Peyer's patch (tissue), 4 donors: Measurements from ENCODE around the gene TCAF1. TPM values are rescaled to one million over a fixed set of nuclear protein-coding genes. Genes with fewer than 3 reads are reported as not detected.

Source experiments
- DNase-seq, 3 donors: peaks; one replicate each; pipeline ENCODE4 v3.0.0-alpha.2; 2017 to 2019
- H3K27ac ChIP-seq, 4 donors: fragments of 200-600 bp; sonication (generic); one replicate each; pipeline ENCODE4 v1.5.1; 2016 to 2019
- H3K27me3 ChIP-seq, 2 donors: fragments of 200-600 bp; sonication (generic); one replicate each; pipeline ENCODE4 v1.5.1; 2019
- H3K36me3 ChIP-seq, 3 donors: fragments of 200-600 bp; sonication (generic); one replicate each; pipeline ENCODE4 v1.5.1; 2016 to 2019
- H3K4me1 ChIP-seq, 4 donors: fragments of 200-600 bp; sonication (generic); one replicate each; pipeline ENCODE4 v1.5.1; 2016 to 2019
- H3K4me3 ChIP-seq, 4 donors: fragments of 200-600 bp; sonication (generic); 1 replicate in 3 of 4; 2 replicates in 1 of 4; pipeline ENCODE4 v1.5.1; 2016 to 2019; ENCODE audit warnings: mild to moderate bottlenecking in 1 of 4
- H3K9me3 ChIP-seq, 4 donors: fragments of 200-600 bp; sonication (generic); one replicate each; pipeline ENCODE4 v1.5.1; 2016 to 2019; ENCODE audit warnings: mild to moderate bottlenecking in 1 of 4
- CTCF ChIP-seq, 6 experiments: fragments of 450-650 bp in 4 of 6; fragments of 200-600 bp in 2 of 6; sonication (generic) in 1 of 6; IDR thresholded peaks; one replicate each; pipeline ENCODE4 v1.5.1; 2017 to 2019; ENCODE audit warnings: antibody characterized with exemption in 6 of 6, mild to moderate bottlenecking in 3 of 6, moderate library complexity in 1 of 6
- POLR2A ChIP-seq, 2 donors: fragments of 450-650 bp; IDR thresholded peaks; one replicate each; pipeline ENCODE4 v1.5.1; 2017; ENCODE audit warnings: antibody characterized with exemption in 2 of 2, mild to moderate bottlenecking in 2 of 2, moderate library complexity in 2 of 2
- total RNA-seq, 4 donors: library from RNA; depleted of rRNA; stranded (reverse); fragments of >200 nt; gene quantifications; one replicate each; pipeline ENCODE4 v1.1.0, GENCODE V29; 2016

The TCAF1 gene
- total RNA-seq, 4 donors from 2014 or later: 21.8 to 33.8 (median 24.4) TPM

- no peak overlapping the region for H3K27ac ChIP-seq
- H3K4me3 ChIP-seq: no peak overlapping the region
- H3K9me3 ChIP-seq: peaks cover 0 to 6% (median 0%) of the 10 kb centered on the region in 4 donors
- no peaks in the 10 kb centered on the region for H3K4me1 ChIP-seq
- H3K27me3 ChIP-seq: no peaks in the 10 kb centered on the region
- no peaks in the 10 kb centered on the region for H3K36me3 ChIP-seq
- no peak for DNase-seq
- no peak for TF ChIP-seq POLR2A (IDR thresholded peaks at IDR 0.05)
- TF ChIP-seq CTCF (IDR thresholded peaks at IDR 0.05): no peak
Observed at GRCh38 chr7:143929224-143929920, 27.4 kb upstream of the TCAF1 start.

- no peak for DNase-seq
- H3K4me3 ChIP-seq: no peak overlapping the region
- no peaks in the 10 kb centered on the region for H3K4me1 ChIP-seq
- H3K9me3 ChIP-seq: no peaks in the 10 kb centered on the region
- TF ChIP-seq CTCF (IDR thresholded peaks at IDR 0.05) (no peak), POLR2A (IDR thresholded peaks at IDR 0.05) (no peak)
- H3K27me3 ChIP-seq: no peaks in the 10 kb centered on the region
- H3K36me3 ChIP-seq: no peaks in the 10 kb centered on the region
- no peak overlapping the region for H3K27ac ChIP-seq
Observed at GRCh38 chr7:143924851-143925250, 22.9 kb upstream of the TCAF1 start.

DNA sequence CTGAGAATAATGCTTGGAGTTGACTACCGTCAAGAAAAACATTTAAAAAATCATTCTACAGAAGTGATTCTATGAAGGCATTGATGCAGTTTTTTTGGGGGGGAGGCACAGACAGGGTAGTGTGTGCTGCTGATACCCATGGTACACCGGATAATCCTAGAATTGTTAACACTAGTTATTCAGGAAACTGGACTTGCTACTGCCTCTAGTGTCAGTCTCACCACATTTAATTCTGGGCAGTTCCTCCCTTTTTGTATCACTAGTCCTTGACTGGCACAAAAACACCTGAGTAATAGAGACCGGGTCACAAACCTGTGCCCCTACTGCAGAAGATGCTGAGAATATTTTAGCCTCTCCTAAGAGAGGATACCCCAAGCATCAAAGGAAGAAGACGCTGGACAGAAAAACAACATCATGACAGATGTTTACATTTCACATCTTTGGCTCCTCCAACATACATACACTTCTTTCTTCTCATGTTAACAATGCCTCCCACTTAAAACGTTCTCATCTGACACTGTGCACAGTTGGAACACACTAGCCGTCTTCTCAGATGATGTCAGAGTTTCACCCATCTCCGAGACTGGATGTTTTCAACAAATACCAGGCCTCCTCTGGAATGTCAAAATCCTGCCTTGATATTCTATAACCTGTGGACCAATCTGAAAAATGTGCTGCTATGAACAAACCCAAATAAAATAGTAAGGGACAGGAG lies 13.1 kb upstream of the TCAF1 start:
- no peaks in the 10 kb centered on the region for H3K4me1 ChIP-seq
- no peaks in the 10 kb centered on the region for H3K36me3 ChIP-seq
- H3K27me3 ChIP-seq: no peaks in the 10 kb centered on the region
- no peak for DNase-seq
- H3K4me3 ChIP-seq: no peak overlapping the region
- H3K27ac ChIP-seq: no peak overlapping the region
- no peaks in the 10 kb centered on the region for H3K9me3 ChIP-seq
- no peak for TF ChIP-seq CTCF (IDR thresholded peaks at IDR 0.05)
- no peak for TF ChIP-seq POLR2A (IDR thresholded peaks at IDR 0.05)

- Histone ChIP-seq H3K4me3 (no peak overlapping the region), H3K4me1 (no peaks in the 10 kb centered on the region)
Observed at GRCh38 chr7:143913945-143914615, 12.1 kb upstream of the TCAF1 start.

More at GRCh38 chr7:143913945-143914615, 12.1 kb upstream of the TCAF1 start:
- no peaks in the 10 kb centered on the region for H3K36me3 ChIP-seq
- H3K27ac ChIP-seq: no peak overlapping the region
- no peaks in the 10 kb centered on the region for H3K27me3 ChIP-seq
- TF ChIP-seq CTCF (IDR thresholded peaks at IDR 0.05) (no peak), POLR2A (IDR thresholded peaks at IDR 0.05) (no peak)
- no peak for DNase-seq
- H3K9me3 ChIP-seq: no peaks in the 10 kb centered on the region
